PC-9 (cell line): Measurements from ENCODE around the gene COL4A5. TPM values are rescaled to one million over a fixed set of nuclear protein-coding genes. Genes with fewer than 3 reads are reported as not detected.
"Not testable (repeated sequence)": the region's sequence is repeated elsewhere in the genome, so short reads cannot be mapped to it uniquely, and the experiment has no call there.

Experiments
- BruUV-seq: library from RNA; stranded (reverse); fragments of 400-500 nt; replicated peaks from 2 replicates; lab custom pipeline; 2021; lab: Mats Ljungman, UMichigan
- CTCF ChIA-PET: fragments of 300-600 bp; sonication (Branson Sonifier 250); formaldehyde crosslinking; loops from one replicate; lab custom pipeline; 2022; ENCODE audit warnings: antibody characterized with exemption; lab: Charles Lee
- POLR2A ChIA-PET: fragments of 300-600 bp; sonication (Branson Sonifier 250); formaldehyde crosslinking; loops from one replicate; lab custom pipeline; 2022; ENCODE audit warnings: antibody characterized with exemption; ENCODE audit not compliant: unreplicated experiment; lab: Charles Lee
- DNase-seq, 2 experiments: peaks; one replicate each; pipeline versions ENCODE4 v3.0.0 to v3.0.0-alpha.2; 2015 to 2022; ENCODE audit warnings: mixed read lengths in 1 of 2
- H2AFZ ChIP-seq: fragments of 200-600 bp; sonication (generic); 2 replicates; pipeline ENCODE4 v1.8.1; 2017; ENCODE audit warnings: antibody characterized with exemption
- H3F3A ChIP-seq: fragments of 200-600 bp; sonication (generic); 2 replicates; pipeline ENCODE4 v1.8.1; 2017; ENCODE audit warnings: antibody characterized with exemption, mild to moderate bottlenecking, low read depth; ENCODE audit not compliant: insufficient read depth
- H3K27ac ChIP-seq: fragments of 200-600 bp; sonication (generic); 2 replicates; pipeline ENCODE4 v1.6.1; 2016; ENCODE audit warnings: mixed run types
- H3K27me3 ChIP-seq: fragments of 200-600 bp; sonication (generic); 2 replicates; pipeline ENCODE4 v1.6.1; 2016; ENCODE audit warnings: low read depth, mixed run types; ENCODE audit not compliant: insufficient read depth
- H3K36me3 ChIP-seq: fragments of 200-600 bp; sonication (generic); 2 replicates; pipeline ENCODE4 v1.6.1; 2016; ENCODE audit warnings: low read depth, mixed run types
- H3K4me1 ChIP-seq: fragments of 200-600 bp; sonication (generic); replicated peaks from 2 replicates; pipeline ENCODE4 v1.6.1; 2016; ENCODE audit warnings: mixed run types; ENCODE audit not compliant: insufficient read depth
- H3K4me2 ChIP-seq: fragments of 200-600 bp; sonication (generic); 2 replicates; pipeline ENCODE4 v1.6.1; 2017; ENCODE audit warnings: mixed run types
- H3K4me3 ChIP-seq: fragments of 200-600 bp; sonication (generic); 2 replicates; pipeline ENCODE4 v1.6.1; 2016; ENCODE audit warnings: mixed run types
- H3K79me2 ChIP-seq: fragments of 200-600 bp; sonication (generic); 2 replicates; pipeline ENCODE4 v1.6.1; 2017; ENCODE audit warnings: low read depth, mixed run types
- H3K9me2 ChIP-seq: fragments of 200-600 bp; sonication (generic); 2 replicates; pipeline ENCODE4 v1.8.1; 2017; ENCODE audit warnings: mild to moderate bottlenecking; ENCODE audit not compliant: insufficient read depth
- H3K9me3 ChIP-seq: fragments of 200-600 bp; sonication (generic); 2 replicates; pipeline ENCODE4 v1.8.1; 2016; ENCODE audit warnings: low read depth; ENCODE audit not compliant: insufficient read depth
- H4K20me1 ChIP-seq: fragments of 200-600 bp; sonication (generic); 2 replicates; pipeline ENCODE4 v1.8.1; 2017; ENCODE audit not compliant: insufficient read depth
- EZH2 ChIP-seq: fragments of 200-600 bp; sonication (generic); IDR thresholded peaks from 2 replicates; pipeline ENCODE4 v1.8.0; 2017; ENCODE audit warnings: antibody characterized with exemption, low read depth
- intact Hi-C: fragments of 100-400 bp; cut with micrococcal nuclease; formaldehyde crosslinking; loops from one replicate; pipeline ENCODE4 v1.10.0; 2022; ENCODE audit not compliant: unreplicated experiment
- total RNA-seq: library from RNA; stranded (reverse); gene quantifications from 2 replicates; pipeline ENCODE4 v1.2.3, GENCODE V29; 2021
- TF ChIP-seq, protein P1 (sequence below): fragments of 200-600 bp; sonication (generic); conservative IDR thresholded peaks from 2 replicates; pipeline ENCODE4 v1.6.1; 2017; ENCODE audit warnings: mixed run types, antibody characterized with exemption, mild to moderate bottlenecking, moderate library complexity

The COL4A5 gene
- total RNA-seq, 1 experiment from 2014 or later = 82.3 TPM

DNA sequence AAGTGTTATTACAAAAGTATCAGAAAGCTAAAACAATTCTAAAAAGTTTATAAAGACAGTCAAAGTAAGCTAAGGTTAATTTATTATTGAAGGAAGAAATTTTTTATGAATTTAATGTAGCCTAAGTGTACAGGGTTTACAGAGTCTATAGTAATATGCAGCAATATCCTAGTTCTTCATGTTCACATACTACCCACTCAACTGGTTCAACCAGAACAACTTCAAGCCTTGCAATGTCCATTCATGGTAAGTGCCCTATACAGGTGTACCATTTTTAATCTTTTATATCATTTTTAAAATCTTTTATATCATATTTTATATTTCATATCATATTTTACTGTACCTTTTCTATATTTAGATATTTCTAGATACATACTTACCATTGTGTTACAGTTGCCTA, 34.3 kb downstream of the COL4A5 start:
- Histone ChIP-seq H2AFZ (no peak overlapping the region), H3K4me1 (no peaks in the 10 kb centered on the region), H3K4me3 (no peak overlapping the region), H3K36me3 (no peaks in the 10 kb centered on the region), H3K9me2 (no peaks in the 10 kb centered on the region), H3K9me3 (no peaks in the 10 kb centered on the region), H3F3A (no peaks in the 10 kb centered on the region), H3K79me2 (no peaks in the 10 kb centered on the region; the same call in none of the 2 replicates), H4K20me1 (no peaks in the 10 kb centered on the region), H3K27ac (no peak overlapping the region), H3K4me2 (no peak overlapping the region), H3K27me3 (no peaks in the 10 kb centered on the region)
- intact Hi-C loops = no loop called here
- no TSS peak for BruUV-seq
- ChIA-PET POLR2A (no interaction called here), CTCF (no interaction called here)
- no peak for TF ChIP-seq EZH2
- TF ChIP-seq, protein P1, sequence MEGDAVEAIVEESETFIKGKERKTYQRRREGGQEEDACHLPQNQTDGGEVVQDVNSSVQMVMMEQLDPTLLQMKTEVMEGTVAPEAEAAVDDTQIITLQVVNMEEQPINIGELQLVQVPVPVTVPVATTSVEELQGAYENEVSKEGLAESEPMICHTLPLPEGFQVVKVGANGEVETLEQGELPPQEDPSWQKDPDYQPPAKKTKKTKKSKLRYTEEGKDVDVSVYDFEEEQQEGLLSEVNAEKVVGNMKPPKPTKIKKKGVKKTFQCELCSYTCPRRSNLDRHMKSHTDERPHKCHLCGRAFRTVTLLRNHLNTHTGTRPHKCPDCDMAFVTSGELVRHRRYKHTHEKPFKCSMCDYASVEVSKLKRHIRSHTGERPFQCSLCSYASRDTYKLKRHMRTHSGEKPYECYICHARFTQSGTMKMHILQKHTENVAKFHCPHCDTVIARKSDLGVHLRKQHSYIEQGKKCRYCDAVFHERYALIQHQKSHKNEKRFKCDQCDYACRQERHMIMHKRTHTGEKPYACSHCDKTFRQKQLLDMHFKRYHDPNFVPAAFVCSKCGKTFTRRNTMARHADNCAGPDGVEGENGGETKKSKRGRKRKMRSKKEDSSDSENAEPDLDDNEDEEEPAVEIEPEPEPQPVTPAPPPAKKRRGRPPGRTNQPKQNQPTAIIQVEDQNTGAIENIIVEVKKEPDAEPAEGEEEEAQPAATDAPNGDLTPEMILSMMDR = no peak
- no peak for DNase-seq

- H3K9me3 ChIP-seq, H3K9me2 ChIP-seq, CTCF ChIA-PET, H3K4me2 ChIP-seq, H4K20me1 ChIP-seq, H3K27me3 ChIP-seq, POLR2A ChIA-PET, H2AFZ ChIP-seq, DNase-seq, H3K4me1 ChIP-seq, H3K79me2 ChIP-seq, H3K4me3 ChIP-seq, H3F3A ChIP-seq, H3K36me3 ChIP-seq, intact Hi-C loops, BruUV-seq, H3K27ac ChIP-seq: not testable (repeated sequence)
Measured at GRCh38 chrX:108481528-108481927, 41.9 kb downstream of the COL4A5 start.

DNA sequence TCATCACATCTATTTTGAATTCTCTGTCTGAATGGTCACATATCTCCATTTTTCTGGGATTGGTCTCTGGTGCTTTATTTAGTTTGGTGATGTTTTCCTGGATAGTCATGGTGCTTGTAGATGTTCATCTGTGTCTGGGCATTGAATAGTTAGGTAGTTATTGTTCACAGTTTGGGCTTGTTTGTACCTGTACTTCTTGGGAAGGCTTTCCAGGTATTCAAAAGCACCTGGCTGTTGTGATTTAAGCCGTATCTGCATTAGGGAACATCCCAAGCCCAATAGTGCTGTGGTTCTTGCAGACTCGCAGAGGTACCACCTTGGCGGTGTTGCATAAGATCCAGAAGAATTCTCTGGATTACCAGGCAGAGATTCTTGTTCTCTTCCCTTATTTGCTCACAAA, 44.6 kb downstream of the COL4A5 start:
- no peaks in the 10 kb centered on the region for H3K36me3 ChIP-seq
- no peaks in the 10 kb centered on the region for H3K27me3 ChIP-seq
- no peak for DNase-seq
- H3K4me2 ChIP-seq = no peak overlapping the region
- H3K9me3 ChIP-seq = peaks cover 3% of the 10 kb centered on the region; the same call in 1 of the 2 replicates
- H2AFZ ChIP-seq = no peak overlapping the region
- H3K4me1 ChIP-seq = no peaks in the 10 kb centered on the region
- intact Hi-C loops = no loop called here
- H3K9me2 ChIP-seq = no peaks in the 10 kb centered on the region
- H3K79me2 ChIP-seq = no peaks in the 10 kb centered on the region
- TF ChIP-seq, protein P1 = no peak
- TF ChIP-seq EZH2 = no peak
- H3F3A ChIP-seq = peaks cover 6% of the 10 kb centered on the region; the same call in 1 of the 2 replicates
- ChIA-PET CTCF (no interaction called here), POLR2A (interaction anchor here (0.5 kb wide), 1 partner anchor 1754 kb away, joined by 4 read pairs; no protein-coding TSS in a partner anchor)
- no peaks in the 10 kb centered on the region for H4K20me1 ChIP-seq
- no peak overlapping the region for H3K27ac ChIP-seq
- H3K4me3 ChIP-seq = no peak overlapping the region
- no TSS peak for BruUV-seq

DNA sequence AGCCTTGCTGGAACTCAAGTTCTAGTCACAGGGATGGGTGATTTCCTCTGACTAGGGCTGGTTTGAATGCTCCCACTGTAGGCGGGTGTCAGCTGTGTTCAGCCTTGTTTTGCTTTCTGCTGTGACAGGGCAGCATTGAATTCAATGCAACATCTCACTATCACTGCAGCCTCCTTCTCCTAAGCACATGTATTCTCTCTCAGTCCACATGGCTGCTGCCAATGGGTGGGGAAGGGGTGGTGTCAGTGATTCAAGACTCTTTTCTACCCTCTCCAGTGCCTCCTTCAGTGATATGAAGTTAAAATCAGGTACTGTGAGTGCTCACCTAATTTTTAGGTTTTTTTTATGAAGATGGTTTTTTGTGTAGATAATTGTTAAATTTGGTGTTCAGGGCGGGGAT, 46.3 kb downstream of the COL4A5 start:
- Histone ChIP-seq H4K20me1 (no peaks in the 10 kb centered on the region; the same call in 1 of the 2 replicates), H3K27me3 (no peaks in the 10 kb centered on the region), H2AFZ (no peak overlapping the region), H3K36me3 (no peaks in the 10 kb centered on the region), H3F3A (peaks cover 6% of the 10 kb centered on the region; the same call in 1 of the 2 replicates), H3K9me2 (no peaks in the 10 kb centered on the region; the same call in 1 of the 2 replicates), H3K4me3 (no peak overlapping the region), H3K27ac (no peak overlapping the region), H3K4me2 (no peak overlapping the region), H3K9me3 (peaks cover 3% of the 10 kb centered on the region; the same call in 1 of the 2 replicates), H3K79me2 (no peaks in the 10 kb centered on the region), H3K4me1 (no peaks in the 10 kb centered on the region)
- ChIA-PET POLR2A (no interaction called here), CTCF (no interaction called here)
- no TSS peak for BruUV-seq
- no peak for TF ChIP-seq EZH2
- TF ChIP-seq, protein P1 = no peak
- no peak for DNase-seq
- intact Hi-C loops = no loop called here
